Kasumi-1 (cell line): ENCODE data around the gene SMG6.
"Not testable (repeated sequence)": the region's sequence is repeated elsewhere in the genome, so short reads cannot be mapped to it uniquely, and the experiment has no call there.

ENCODE experiments used
- DNase-seq, 2 experiments: peaks; one replicate each; lab custom pipeline; 2025; lab: John Stamatoyannopoulos, UW

Gene SMG6

GRCh38 chr17:2303204-2304188 is at the start of gene SMG6, which contains the start of gene SRR:
Gene SMG6, minus strand, starts transcription at chr17:2303785. Its CDS starts 65 bp downstream, at chr17:2303720.
Gene SRR, plus strand, starts transcription at chr17:2303950. Its CDS starts 11,611 bp downstream, at chr17:2315561.
- DNase-seq, result peak; percentile 55 to 73

DNA sequence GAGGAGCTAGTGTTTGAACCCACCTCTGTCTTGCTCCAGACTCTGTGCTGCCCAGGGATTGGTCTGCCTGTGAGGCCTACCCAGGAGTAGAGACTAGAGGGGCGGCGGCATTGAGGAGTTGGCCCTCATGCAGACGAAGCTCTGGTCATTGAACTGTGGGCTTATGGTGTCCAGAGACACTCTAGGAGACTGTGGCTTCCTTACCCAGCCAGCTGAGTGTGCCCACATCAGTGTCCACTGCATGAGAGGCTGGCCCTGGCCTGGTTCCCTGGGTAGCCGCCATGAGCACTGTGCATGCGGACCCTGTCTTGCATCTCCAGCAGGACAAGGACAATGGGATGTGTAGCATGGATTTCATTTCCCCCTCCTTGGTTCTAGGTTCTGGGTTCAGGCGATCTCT is 47.7 kb upstream of the SMG6 start:
- no peak for DNase-seq

GRCh38 chr17:2347805-2348685 is 44.5 kb upstream of the SMG6 start:
- no peak for DNase-seq

- no peak for DNase-seq
Observed at GRCh38 chr17:2346475-2346874, 42.9 kb upstream of the SMG6 start.

GRCh38 chr17:2344528-2344927 is 40.9 kb upstream of the SMG6 start:
- no peak for DNase-seq

DNA sequence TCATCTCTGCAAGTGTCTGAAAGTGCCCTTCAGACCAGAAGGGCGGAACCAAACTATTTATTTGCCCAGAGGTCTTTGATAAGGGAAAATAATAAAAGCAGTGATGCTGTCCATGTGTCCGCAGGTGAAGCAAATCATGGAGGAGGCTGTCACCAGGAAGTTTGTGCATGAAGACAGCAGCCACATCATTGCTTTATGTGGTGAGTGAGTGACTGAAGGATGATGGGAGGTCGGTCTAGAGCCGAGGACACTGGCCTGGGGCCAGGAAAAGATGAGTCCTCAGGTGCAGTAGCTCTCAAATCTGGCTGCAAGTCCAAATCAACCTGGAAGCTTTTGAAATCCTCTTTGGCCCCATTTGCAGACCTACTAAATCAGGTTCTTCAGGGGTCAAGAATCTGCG is 39.8 kb upstream of the SMG6 start:
- no peak for DNase-seq

DNA sequence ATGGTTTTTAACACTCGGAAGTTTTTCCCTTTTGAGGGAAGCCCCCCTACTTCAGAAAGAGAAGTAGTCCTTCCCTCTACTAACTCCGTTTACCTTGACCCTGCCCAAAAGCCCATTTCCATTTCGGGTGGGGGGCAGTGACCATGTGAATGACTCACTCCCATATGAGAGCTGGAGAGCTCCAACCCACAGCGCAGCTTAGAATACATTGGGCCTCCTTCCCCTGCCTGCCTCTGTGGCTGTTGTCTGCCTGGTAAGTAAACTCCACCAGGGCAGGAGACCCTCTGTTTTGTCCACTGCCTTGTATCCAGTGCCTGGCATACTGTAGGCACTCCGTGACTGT is 34.7 kb upstream of the SMG6 start:
- DNase-seq, result no peak

GRCh38 chr17:2337544-2338314 is 34.1 kb upstream of the SMG6 start:
- no peak for DNase-seq

GRCh38 chr17:2336852-2337543 is 33.4 kb upstream of the SMG6 start, which contains the start of gene SGSM2:
Gene SGSM2, plus strand, starts transcription at chr17:2337501. Its CDS starts 188 bp downstream, at chr17:2337689.
- DNase-seq, result peak; percentile 12 to 27

DNA sequence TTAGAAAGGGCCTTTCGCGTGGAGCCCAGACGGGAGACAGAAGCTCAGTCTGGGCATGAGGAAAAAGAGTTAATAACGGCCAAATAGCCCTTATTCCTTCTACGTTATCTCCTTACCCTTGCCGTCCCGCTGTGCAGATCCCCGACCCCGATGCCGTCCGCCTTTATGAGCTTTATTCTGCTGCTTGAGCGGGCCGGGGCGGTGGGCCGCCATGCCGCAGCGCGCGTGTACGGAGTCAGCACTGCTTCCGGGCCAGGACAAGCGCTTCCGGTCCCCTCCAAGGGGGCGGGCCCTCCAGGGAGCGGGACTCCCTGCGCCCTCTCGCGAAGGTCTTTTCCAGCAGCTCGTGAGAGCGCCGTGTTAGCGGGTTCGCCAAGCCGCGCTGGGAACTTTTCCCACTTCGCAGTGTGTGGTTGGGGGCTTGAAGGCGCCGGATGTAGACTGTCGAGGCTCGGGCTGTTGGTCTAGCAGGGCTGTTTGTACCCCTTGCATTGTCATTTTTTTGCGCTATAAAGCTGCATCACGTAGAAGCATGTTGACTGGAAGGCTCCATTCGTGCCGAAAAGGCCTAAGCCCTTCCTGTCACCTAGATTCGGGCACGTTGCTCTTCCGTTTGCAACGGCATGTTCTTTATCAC is 32.7 kb upstream of the SMG6 start, which contains the start of gene TSR1:
Gene TSR1, minus strand, starts transcription at position 243 of the 637 bp plus-strand sequence. Its CDS starts 30 bp downstream, at position 213.
- DNase-seq, result peak; percentile 34 to 76

- no peak for DNase-seq
Observed at GRCh38 chr17:2335726-2336214, 32.2 kb upstream of the SMG6 start.

DNA sequence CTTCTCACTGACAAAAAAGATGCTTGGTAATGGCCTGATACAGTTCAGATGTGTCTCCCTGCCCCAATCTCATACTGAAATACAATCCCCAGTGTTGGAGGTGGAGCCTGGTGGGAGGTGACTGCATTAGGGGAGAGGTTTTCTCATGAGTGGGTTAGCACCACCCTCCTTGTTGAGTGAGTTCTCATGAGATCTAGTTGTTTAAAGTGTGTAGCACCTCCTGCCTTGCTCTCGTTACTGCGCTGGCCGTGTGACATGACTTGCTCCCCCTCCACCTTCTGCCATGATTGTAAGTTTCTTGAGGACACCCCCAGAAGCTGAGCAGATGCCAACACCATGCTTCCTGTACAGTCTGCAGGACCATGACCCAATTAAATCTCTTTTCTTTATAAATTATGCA is 27.7 kb upstream of the SMG6 start:
- DNase-seq, result no peak

DNA sequence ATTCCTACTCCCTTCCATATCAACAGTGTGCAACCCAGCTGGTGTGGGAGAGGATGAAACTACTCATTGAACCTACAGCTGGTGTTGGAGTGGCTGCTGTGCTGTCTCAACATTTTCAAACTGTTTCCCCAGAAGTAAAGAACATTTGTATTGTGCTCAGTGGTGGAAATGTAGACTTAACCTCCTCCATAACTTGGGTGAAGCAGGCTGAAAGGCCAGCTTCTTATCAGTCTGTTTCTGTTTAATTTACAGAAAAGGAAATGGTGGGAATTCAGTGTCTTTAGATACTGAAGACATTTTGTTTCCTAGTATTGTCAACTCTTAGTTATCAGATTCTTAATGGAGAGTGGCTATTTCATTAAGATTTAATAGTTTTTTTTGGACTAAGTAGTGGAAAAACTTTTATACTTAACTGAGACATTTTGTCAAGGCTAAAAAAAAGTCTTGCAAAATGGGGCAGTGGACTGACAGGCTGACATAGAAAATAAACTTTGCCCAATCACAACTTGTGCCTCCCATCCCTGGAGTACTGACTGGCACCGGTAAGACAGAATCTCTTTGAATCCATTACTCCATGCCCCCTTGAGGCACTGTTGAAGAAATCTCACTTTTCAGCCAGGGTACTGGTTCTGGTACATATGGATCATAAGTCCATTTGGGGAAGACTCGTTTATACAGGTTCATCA is 20.2 kb upstream of the SMG6 start:
- no peak for DNase-seq

GRCh38 chr17:2321399-2321798 is 17.8 kb upstream of the SMG6 start:
- DNase-seq, result no peak

GRCh38 chr17:2319051-2319450 is 15.5 kb upstream of the SMG6 start:
- DNase-seq, result no peak

DNA sequence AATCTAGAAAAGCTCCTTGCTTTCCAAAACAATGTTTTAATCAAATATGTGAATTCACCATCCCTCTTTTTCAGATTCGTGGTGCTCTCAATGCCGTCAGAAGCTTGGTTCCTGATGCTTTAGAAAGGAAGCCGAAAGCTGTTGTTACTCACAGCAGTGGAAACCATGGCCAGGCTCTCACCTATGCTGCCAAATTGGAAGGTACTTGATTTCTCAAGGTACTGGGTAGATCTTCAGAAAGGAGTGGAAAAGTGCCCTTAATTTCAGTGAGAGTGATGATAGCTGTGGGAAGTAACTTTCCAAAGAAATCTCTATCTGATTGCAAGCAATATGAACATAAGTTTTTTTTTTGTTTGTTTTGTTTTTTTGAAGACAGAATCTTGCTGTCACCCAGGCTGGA is 14.2 kb upstream of the SMG6 start:
- DNase-seq, result no peak

DNA sequence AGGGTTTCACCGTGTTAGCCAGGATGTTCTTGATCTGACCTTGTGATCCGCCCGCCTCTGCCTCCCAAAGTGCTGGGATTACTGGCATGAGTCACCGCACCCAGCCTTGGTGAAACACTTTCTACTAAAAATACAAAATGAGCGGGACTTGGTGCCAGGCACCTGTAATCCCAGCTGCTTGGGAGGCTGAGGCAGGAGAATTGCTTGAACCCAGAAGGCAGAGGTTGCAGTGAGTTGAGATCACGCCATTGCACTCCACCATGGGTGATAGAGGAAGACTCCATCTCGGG is 13.3 kb upstream of the SMG6 start:
- not testable (repeated sequence) for DNase-seq

- DNase-seq, result no peak
Observed at GRCh38 chr17:2312736-2313135, 9.2 kb upstream of the SMG6 start.

- DNase-seq, result no peak
Observed at GRCh38 chr17:2309338-2310154, 6.0 kb upstream of the SMG6 start.
